Vagina (tissue), 2 donors: ENCODE measurements around the gene NRBF2. TPM values are rescaled to one million over a fixed set of nuclear protein-coding genes. Genes with fewer than 3 reads are reported as not detected.

Experiments
- DNase-seq, 2 donors: peaks; one replicate each; pipeline ENCODE4 v3.0.0-alpha.2; 2017; ENCODE audit errors: extremely low spot score in 2 of 2
- H3K27ac ChIP-seq: fragments of 200-600 bp; sonication (generic); one replicate; pipeline ENCODE4 v1.5.1; 2019
- H3K27me3 ChIP-seq: fragments of 200-600 bp; sonication (generic); one replicate; pipeline ENCODE4 v1.5.1; 2019
- H3K36me3 ChIP-seq, 2 donors: fragments of 200-600 bp; sonication (generic); one replicate each; pipeline ENCODE4 v1.5.1; 2017 to 2019
- H3K4me1 ChIP-seq: fragments of 200-600 bp; sonication (generic); one replicate; pipeline ENCODE4 v1.5.1; 2019
- H3K4me3 ChIP-seq, 2 donors: fragments of 200-600 bp; sonication (generic); 1 replicate in 1 of 2; 2 replicates in 1 of 2; pipeline ENCODE4 v1.5.1; 2016 to 2019
- H3K9me3 ChIP-seq: fragments of 200-600 bp; sonication (generic); one replicate; pipeline ENCODE4 v1.5.1; 2019
- CTCF ChIP-seq, 3 experiments: fragments of 450-650 bp in 2 of 3; fragments of 200-600 bp in 1 of 3; sonication (generic) in 1 of 3; IDR thresholded peaks; one replicate each; pipeline ENCODE4 v1.5.1; 2017 to 2019; ENCODE audit warnings: antibody characterized with exemption in 3 of 3, mild to moderate bottlenecking in 2 of 3, moderate library complexity in 2 of 3
- POLR2A ChIP-seq, 2 donors: fragments of 450-650 bp; IDR thresholded peaks; one replicate each; pipeline ENCODE4 v1.6.1; 2017; ENCODE audit warnings: antibody characterized with exemption in 2 of 2, mild to moderate bottlenecking in 2 of 2, moderate library complexity in 2 of 2
- POLR2AphosphoS5 ChIP-seq, 2 donors: sonication (generic); formaldehyde crosslinking; IDR thresholded peaks; one replicate each; pipeline ENCODE4 v1.9.0; 2017; ENCODE audit warnings: antibody characterized with exemption in 2 of 2, mild to moderate bottlenecking in 2 of 2, low read depth in 1 of 2; ENCODE audit not compliant: insufficient read depth in 1 of 2
- intact Hi-C: fragments of 100-400 bp; cut with DNase I; formaldehyde crosslinking; loops from one replicate; pipeline ENCODE4 v1.15.1; 2023
- total RNA-seq: library from RNA; depleted of rRNA; stranded (reverse); fragments of >200 nt; gene quantifications from one replicate; pipeline ENCODE4 v1.2.3, GENCODE V29; 2016

NRBF2 gene
- total RNA-seq, 1 donor from 2014 or later = 16.5 TPM

GRCh38 chr10:63105225-63106110 lies 27.7 kb upstream of the NRBF2 start:
- H3K27ac ChIP-seq = peak overlapping the region; percentile 66
- no peak for TF ChIP-seq CTCF (IDR thresholded peaks at IDR 0.05)
- TF ChIP-seq POLR2A (IDR thresholded peaks at IDR 0.05) = no peak
- TF ChIP-seq POLR2AphosphoS5 (IDR thresholded peaks at IDR 0.05; ENCODE audit: insufficient read depth in 1 of 2, low read depth in 1 of 2) = no peak

GRCh38 chr10:63106111-63106755 lies 26.9 kb upstream of the NRBF2 start:
- Histone ChIP-seq H3K36me3 (no peaks in the 10 kb centered on the region), H3K27ac (peak overlapping the region; percentile 66), H3K27me3 (no peaks in the 10 kb centered on the region), H3K9me3 (no peaks in the 10 kb centered on the region), H3K4me1 (peaks cover 5% of the 10 kb centered on the region), H3K4me3 (no peak overlapping the region)
- intact Hi-C loops = no loop called here
- DNase-seq = no peak
- no peak for TF ChIP-seq POLR2AphosphoS5 (IDR thresholded peaks at IDR 0.05; ENCODE audit: insufficient read depth in 1 of 2, low read depth in 1 of 2)
- no peak for TF ChIP-seq POLR2A (IDR thresholded peaks at IDR 0.05)
- TF ChIP-seq CTCF (IDR thresholded peaks at IDR 0.05) = no peak

More at GRCh38 chr10:63105225-63106110, 27.7 kb upstream of the NRBF2 start:
- Histone ChIP-seq H3K27me3 (no peaks in the 10 kb centered on the region), H3K36me3 (no peaks in the 10 kb centered on the region), H3K4me1 (peaks cover 5% of the 10 kb centered on the region), H3K4me3 (no peak overlapping the region), H3K9me3 (no peaks in the 10 kb centered on the region)
- intact Hi-C loops = no loop called here
- DNase-seq = no peak

GRCh38 chr10:63107943-63108437 lies 25.1 kb upstream of the NRBF2 start:
- TF ChIP-seq CTCF (IDR thresholded peaks at IDR 0.05) (no peak), POLR2A (IDR thresholded peaks at IDR 0.05) (no peak), POLR2AphosphoS5 (IDR thresholded peaks at IDR 0.05; ENCODE audit: insufficient read depth in 1 of 2, low read depth in 1 of 2) (no peak)
- Histone ChIP-seq H3K36me3 (no peaks in the 10 kb centered on the region), H3K4me1 (peaks cover 7% of the 10 kb centered on the region), H3K27ac (no peak overlapping the region), H3K9me3 (no peaks in the 10 kb centered on the region), H3K27me3 (no peaks in the 10 kb centered on the region), H3K4me3 (no peak overlapping the region)
- DNase-seq = no peak
- intact Hi-C loops = no loop called here

DNA sequence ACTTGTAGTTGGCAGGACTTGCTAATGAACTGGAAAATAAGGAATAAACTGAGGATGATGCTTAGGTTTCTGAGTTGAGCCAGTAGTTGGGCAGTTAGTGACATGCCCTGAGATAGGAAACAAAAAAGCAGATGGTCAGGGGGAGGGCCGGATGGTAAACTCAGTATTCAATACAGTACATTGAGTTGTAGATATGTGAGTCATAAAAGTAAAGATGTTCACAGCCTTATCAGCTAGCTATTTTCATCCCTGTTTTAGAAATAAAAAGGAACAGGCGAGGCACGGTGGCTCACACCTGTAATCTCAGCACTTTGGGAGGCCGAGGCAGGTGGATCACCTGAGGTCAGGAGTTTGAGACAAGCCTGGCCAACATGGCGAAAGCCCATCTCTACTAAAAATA lies 22.2 kb upstream of the NRBF2 start:
- Histone ChIP-seq H3K27ac (no peak overlapping the region), H3K4me1 (peaks cover 27% of the 10 kb centered on the region), H3K27me3 (no peaks in the 10 kb centered on the region), H3K36me3 (no peaks in the 10 kb centered on the region), H3K4me3 (no peak overlapping the region), H3K9me3 (no peaks in the 10 kb centered on the region)
- no peak for DNase-seq
- intact Hi-C loops = no loop called here
- TF ChIP-seq POLR2AphosphoS5 (IDR thresholded peaks at IDR 0.05; ENCODE audit: insufficient read depth in 1 of 2, low read depth in 1 of 2) (no peak), CTCF (IDR thresholded peaks at IDR 0.05) (no peak), POLR2A (IDR thresholded peaks at IDR 0.05) (no peak)
